ENCODE results near the gene KRTAP9-9.

The KRTAP9-9 gene

GRCh38 chr17:41304091-41304490, 48.9 kb downstream of the KRTAP9-9 start:
- DNase-seq = no peak
- in situ Hi-C loops (cut with MboI; ENCODE audit: low pct_unique_long_range_greater_than_20kb, low sequenced_read_pairs) = loop anchor here (25.0 kb wide), 1 partner anchor 392 kb away; no protein-coding TSS in a partner anchor
